HTR-8/SVneo (cell line): ENCODE measurements around the gene PIK3R4.

Source experiments
- DNase-seq: peaks from one replicate; pipeline ENCODE4 v3.0.0; 2011; ENCODE audit warnings: low spot score, mixed read lengths; ENCODE audit not compliant: insufficient read length
- FAIRE-seq: peaks from 2 replicates; lab custom pipeline; 2011; peaks lifted over from hg19 to GRCh38; lab: Jason Lieb, UNC

The PIK3R4 gene

DNA sequence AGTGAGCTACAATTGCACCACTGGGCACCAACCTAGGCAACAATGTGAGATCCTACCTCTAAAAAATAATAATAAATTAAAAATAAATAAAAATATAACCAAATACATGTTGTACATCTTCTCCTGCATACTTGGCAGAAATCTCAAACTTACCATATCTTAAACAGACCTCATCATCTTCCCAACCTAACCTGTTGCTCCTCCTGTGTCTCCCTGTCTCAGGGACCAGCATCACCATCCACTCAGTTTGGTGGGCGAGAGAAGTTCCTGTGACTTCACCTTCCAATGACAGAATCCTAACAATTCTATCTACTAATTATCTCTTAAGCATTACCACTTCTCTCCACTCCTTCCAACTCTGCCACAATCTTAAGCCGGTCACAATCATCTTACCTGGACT is 3.3 kb downstream of the PIK3R4 start:
- DNase-seq (no peak), FAIRE-seq (no peak)

DNA sequence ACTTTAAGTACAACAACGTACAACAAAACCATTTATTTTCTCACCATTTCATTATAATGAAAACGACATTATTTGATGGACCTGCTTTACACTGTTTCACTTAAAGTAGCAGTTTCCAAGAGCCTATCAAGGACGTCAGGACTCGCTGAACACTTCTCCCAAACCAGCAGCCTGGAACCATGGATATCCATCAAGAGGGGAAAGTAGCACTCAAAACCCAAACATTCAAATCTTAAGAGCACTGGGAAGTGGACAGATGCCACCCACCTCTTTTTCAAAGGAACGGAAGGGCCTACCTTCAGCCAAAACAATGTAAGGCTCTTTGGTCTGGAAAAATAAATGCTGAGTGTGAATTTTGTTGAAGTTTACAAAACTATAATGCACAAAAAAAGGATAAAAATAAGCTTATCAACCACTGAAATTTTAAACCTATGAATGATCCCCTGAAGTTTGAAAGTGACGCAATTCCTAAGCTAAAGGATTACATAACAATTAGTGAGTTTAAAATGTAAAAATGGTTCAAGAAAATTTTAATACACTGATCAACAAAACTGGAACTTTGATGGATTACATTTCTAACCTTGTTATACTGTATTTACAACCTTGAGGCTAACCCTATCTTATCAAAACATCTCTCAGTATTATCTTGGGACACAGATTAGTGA is 4.6 kb downstream of the PIK3R4 start:
- DNase-seq (no peak), FAIRE-seq (peak; percentile 33)

DNA sequence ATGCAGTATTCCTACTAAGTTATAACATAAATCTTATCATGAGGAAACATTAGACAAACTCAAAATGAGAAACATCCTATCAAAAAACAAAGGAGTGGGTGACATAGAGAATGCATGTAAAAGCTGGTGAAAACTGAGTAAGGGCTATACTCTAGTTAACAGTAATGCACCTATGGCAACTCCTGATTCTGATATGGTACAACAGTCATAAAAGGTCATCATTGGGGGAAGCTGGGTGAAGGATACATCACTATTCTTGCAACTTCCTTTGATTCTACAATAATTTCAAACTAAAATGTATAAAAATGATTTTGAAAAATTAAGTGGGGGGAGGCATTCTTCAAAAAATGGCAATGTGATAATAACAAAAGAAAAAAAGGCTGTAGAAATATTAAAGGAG is 6.8 kb downstream of the PIK3R4 start:
- no peak for DNase-seq
- no peak for FAIRE-seq

DNA sequence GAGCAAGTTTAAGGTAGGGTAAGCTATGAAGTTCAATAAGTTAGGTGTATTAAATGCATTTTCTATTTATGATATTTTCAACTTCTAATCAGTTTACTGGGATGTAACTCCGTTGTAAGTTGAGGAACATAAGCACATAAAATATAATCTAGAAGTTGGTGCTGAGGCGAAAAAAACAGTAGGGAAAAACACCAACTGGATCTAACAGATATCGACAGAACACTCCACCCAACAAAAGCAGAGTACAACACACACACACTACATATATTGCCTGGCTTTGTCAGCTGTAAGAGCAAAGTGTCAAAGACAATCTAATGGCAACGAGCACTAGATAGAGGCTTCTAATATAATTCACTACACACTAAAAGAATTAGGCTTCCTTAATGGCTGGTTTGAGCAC is 8.4 kb downstream of the PIK3R4 start:
- no peak for FAIRE-seq

DNA sequence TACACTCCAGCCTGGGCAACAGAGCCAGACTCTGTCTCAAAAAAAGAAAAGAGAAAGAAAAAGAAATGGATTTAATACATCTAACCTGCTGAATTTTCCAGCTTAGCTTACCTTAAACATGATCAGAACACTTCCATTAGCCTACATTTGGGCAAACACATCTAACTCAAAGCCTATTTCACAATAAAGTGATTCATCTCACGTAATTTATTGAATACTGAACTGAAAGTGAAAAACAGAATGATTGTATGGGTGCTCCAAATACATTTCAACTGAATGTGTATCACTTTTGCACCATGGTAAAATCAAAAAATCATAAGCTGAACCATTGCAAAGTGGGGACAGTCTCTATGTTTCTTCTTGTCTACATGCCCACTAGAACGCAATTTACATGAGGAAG is 9.0 kb downstream of the PIK3R4 start:
- no peak for DNase-seq

More for the DNA sequence above, 8.4 kb downstream of the PIK3R4 start:
- DNase-seq: no peak

DNA sequence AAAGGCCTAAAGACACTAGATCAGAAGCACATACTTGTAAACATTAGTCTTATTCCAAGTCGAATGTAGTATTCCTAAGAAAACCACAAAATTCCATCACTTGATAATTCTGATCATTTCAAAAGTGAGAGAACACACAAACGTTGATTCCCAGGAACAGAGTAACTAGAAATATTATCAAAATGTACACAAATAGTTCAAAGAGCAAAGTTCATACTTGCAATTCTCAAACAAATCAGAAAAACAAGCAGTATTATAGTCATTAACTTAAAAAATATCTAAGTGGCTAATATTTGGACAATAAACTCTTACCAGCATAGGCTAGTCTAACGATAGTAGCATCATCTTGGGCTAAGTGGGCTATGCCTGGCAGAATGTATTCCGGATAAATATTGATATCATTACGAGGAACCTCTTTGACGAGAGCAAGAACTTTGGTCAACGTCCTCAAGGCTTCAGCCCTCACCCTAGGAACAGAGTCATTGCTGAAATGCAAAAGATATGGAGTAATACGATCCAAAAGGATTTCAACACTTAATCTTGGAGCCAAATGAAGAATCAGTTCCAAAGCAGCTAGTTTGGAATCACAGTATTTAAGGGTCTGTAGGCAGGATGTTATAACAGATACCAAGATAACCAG is 13.3 kb downstream of the PIK3R4 start:
- DNase-seq (no peak), FAIRE-seq (no peak)

More for the DNA sequence above, 9.0 kb downstream of the PIK3R4 start:
- no peak for FAIRE-seq

DNA sequence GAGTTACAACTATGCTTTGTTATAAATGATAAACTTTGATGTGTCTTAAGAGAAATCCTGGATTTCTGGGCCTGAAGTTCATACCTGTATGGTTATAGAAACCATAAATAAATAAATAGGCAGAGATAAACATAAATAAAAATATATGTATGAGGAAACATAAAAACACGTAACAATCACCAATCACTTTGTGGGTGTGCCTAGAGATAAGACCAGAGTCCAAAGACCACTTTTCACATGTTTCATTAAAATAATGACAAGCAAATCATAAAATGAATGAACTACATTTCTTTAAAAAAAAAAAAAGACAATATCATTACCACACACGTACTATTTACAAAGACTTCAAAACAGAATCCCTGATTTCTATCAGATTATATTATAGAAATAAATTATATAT is 14.1 kb downstream of the PIK3R4 start:
- FAIRE-seq (no peak), DNase-seq (no peak)

DNA sequence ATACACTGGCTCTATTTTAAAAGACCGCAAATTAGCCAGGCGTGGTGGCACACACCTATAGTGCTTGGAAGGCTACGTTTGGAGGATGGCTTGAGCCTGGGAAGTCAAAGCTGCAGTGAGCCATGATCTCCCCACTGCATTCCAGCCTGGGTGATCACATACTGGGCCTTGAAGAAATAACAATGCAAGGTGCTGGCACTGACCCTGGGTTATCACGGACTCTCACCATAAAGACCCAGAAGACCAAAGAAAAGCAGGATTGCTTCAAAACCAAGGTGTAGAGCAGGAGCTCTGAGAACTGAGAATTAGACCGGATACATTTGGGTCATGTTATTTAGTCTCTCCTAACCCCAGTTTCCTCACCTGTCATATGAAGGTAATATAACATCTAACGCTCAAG is 14.8 kb downstream of the PIK3R4 start:
- no peak for FAIRE-seq
- no peak for DNase-seq

DNA sequence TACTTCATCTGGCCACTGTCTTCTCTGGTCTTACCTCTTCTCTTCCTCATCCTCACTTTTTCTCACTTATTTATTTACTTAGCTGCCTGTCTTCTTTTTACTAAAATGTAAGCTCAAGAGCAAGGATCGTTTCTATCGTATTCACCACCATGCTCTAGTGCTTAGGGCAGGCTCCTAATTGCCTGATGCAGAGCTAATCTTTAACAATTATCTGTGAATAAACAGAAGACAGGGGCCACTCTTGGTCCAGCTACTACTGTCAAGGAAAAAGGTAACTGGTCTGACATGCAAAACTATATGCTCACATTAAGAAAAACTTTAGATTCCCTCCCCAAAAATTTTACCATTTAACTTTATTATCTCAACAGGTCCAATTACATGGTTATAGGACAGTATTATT is 17.5 kb downstream of the PIK3R4 start:
- no peak for FAIRE-seq
- no peak for DNase-seq

DNA sequence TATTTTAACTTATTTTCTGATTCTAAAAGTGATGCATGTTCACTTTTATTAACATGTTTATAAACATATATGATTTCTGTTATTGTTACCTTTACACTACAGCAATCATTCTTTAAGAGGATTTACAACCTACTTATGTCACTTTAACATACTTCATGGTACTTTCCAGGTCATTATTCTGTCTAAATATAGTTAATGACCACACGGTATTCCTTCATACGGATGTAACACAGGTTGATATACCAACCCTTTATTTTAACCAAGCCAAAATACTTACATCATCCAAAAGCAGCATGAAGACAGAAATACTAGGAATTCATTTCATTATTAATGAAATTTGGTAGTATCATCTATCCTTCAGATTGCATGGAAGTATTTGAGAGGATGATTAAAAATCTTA is 18.6 kb downstream of the PIK3R4 start:
- no peak for DNase-seq
- FAIRE-seq: no peak

DNA sequence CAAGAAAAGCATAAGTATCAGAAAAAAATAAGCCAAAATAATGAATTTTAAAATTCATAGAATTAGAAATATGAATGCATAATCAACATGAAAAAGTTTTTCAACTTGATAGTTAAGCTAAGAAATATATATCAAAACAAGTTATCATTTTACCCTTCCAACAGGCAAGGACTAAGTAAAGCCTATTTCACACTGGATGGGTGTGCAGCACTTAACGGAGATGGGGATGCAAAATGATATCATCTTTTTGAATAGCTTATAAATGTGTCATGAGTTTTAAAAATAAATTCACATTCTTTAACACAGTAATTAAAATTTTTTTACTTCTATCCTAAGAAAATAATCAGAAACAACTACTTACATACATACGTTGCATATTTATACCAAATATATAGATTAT is 20.9 kb downstream of the PIK3R4 start:
- DNase-seq (no peak), FAIRE-seq (no peak)

DNA sequence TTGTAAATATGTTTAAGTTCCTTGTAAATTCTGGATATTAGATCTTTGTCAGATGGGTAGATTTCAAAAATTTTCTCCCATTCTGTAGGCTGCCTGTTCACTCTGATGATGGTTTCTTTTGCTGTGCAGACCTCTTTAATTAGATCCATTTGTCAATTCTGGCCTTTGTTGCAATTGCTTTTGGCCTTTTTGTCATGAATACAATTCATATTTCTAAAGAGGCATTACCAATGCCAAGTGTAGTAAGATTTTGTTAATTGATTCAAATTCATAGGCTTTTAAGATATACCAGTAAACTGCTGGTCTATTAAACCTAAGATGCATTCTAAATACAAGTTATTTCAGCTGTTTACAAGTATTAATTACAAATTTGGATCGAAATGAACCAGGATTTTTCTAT is 31.0 kb downstream of the PIK3R4 start:
- FAIRE-seq (no peak), DNase-seq (no peak)

DNA sequence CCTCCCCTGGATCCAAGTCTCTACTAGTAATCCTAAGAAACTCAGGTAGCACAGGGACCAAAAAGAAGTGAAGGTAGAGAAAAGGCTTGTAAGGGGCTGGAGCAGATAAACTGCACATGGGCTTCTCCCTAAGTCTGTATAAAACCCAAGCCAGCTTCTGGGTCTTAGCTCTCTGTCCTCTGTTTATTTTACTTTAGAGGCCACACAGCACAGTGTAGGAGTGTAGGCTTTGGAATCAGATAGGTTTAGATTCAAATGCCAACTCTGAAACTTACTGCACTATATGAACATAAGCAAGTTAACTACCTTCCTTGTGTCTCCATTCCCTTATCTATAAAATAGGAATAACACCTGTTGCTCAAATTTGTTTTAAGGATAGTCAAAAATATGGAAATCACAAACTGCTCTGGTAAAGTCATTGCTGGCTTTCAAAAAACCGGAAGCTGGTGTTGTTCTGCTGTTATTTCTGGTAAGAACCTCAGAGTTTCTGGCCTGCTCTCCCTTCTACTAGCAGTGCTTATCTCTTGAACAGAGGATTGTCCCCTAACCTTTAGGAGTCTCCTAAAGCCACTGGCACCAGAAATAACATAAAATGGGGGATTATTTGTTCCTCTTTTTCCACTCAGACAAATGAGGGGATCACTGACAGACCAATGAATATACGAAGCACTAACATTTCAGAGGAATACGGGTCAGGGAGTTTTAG is 33.8 kb downstream of the PIK3R4 start:
- no peak for FAIRE-seq
- DNase-seq: no peak

DNA sequence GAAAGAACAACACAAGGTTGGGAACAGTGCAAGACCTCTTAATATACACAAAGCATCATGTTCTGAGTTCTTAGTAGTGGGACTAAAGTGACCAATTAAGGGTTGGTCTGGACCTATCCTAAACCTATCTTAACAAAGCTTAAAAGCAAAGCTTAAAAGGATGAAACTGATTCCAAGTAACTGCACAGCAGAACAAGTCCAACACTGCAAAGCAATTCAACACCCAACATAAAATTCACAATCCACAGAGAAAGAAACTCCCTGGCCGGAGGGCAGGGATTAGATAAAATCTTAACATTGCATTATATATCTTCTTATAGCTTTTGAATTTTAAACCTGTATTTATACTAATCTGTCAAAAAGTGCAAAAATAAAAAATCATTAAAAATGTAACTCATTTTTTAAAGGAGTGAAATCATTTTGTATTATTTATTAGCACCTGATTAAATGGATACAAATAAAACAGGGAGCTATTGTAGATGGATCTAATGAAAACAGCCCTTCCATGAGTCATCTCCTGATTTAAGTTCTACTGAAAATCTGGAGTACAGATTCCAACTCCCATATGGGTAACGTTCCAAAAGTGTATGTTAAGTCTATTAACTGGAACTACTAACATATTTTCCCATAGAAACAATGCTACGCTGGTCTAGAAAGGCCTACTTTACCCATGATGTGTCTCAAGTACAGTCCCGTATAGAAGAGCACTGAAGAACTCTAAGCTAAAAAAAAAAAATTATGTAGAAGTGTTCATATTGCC is 34.9 kb downstream of the PIK3R4 start:
- FAIRE-seq (no peak), DNase-seq (no peak)

DNA sequence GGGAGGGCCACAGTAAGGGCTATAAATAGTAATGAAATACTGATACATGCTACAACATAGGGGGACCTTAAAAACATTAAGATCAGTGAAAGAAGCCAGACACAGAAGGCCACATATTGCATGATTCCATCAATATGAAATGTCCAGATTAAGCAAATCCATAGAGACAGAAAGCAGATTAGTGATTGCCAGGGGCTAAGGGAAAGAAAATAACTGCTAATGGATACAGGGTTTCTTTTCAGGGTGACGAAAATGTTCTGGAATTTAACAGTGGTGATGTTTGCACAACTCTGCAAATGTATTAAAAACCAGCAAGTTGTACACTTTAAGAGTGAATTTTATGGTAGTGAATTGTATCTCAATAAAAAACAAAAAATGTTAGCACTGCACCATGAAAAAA is 37.0 kb downstream of the PIK3R4 start:
- DNase-seq (no peak), FAIRE-seq (no peak)

DNA sequence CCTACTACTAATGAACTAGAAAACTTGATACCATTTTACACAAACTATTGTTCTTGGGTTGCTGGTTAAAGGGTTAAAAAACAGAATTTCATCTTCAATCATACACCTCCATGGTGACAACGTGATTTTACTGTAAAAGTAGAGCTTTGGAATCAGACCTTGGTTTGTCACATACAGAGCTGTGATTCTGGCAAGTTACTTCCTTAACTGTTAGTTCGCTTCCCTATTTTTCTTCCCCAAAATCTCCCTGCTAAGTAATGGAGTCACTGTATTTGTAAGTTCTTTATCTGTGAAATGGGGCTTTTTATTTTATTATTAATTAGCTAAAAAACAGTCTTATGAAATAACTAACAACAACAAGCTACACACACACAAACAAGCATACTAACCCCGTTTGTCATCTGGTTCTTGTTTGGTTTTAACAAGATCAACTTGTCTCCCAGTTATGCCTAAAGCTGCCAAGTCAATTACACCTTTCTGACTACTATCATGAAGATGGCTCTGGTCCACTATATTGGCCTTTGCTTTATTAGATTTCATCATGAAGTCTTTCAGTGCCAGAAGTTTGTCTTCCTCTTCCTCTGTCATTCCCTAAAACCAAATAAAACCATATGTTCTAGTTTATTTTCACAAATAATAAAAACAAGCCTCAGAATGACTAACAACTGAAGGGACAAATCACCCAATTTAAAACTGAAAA is 38.6 kb downstream of the PIK3R4 start:
- DNase-seq (no peak), FAIRE-seq (no peak)

DNA sequence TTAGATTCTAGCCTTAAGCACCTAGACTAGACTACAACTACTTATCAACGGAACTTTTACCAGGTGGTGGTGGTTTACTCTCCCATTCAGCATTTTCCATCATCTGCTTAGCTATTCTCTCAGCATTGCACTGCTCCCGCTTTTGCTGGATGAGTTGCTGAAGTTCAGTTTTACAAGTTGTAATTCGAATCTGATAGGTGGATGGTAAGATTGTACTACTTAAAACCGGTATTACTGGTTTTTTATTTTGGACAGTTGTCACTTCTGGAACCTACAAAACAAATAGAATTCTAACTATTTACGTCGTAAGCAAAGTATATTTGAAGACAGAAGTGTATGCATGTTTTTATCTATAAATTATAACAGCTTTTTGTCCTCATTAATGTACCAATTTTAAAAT is 41.1 kb downstream of the PIK3R4 start:
- no peak for DNase-seq
- peak; percentile 38 for FAIRE-seq

DNA sequence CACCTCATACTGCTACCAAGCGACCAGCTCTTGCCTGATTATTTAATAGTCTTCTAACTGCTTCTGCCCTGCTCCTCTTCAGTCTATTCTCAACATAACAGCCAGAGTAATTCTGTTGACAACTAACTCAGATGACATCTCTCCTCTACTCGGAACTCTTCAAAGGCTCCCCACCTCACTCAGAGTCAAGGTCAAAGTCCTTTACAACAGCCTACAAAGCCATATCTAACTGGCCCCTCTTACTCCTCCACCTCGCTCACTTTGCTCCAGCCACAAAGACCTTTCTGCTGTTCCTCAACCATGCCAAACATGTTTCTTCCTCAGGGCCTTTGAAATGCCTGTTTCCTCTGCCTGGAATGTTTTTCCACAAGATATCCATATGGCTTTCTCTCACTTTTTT is 43.6 kb downstream of the PIK3R4 start:
- no peak for FAIRE-seq
- no peak for DNase-seq

DNA sequence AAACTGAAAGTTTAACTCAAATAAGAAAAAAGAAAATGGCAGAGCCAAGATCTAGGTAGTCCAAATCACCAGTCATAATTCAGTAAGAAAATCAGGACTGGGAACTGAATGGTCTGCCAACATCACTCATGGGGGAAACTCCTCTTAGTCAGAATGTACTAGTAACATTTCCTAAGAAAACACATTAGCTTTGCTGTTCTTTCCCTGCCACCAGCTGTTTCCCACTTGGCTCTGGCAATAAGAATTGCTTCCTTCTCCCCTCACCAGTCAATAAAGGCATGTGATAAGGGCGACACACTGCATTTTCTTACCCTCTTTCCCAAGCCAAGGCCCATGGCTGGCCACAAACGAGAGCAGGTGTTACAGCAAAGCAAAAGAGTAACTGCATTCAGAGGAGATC is 46.1 kb downstream of the PIK3R4 start:
- no peak for FAIRE-seq

DNA sequence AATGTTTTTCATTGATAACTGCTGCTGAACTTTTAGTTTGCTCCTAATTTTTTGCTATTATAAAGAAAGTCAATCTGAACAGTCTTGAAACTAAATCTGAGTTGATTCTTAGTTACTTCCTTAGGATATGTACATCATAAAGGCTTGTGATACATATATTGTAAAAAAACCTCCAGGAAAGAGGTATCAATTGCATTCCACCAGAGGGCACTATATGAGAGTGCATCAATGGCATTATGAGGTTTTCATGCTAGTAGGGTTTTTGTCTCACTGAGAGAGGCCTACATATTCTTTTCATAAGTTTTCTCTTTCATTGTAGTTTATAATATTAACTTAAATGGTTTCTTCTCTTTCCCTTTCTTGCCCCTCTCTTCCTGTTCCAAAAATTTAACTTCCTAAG is 46.9 kb downstream of the PIK3R4 start:
- FAIRE-seq: no peak
- DNase-seq: peak; percentile 19

More for the DNA sequence above, 46.1 kb downstream of the PIK3R4 start:
- no peak for DNase-seq
